Keratinocyte (primary cell): ENCODE measurements around the gene KYNU. TPM values are rescaled to one million over a fixed set of nuclear protein-coding genes. Genes with fewer than 3 reads are reported as not detected.

Source experiments
- DNase-seq: peaks from one replicate; pipeline ENCODE4 v3.0.0-alpha.2; 2011; ENCODE audit warnings: low read depth, missing footprints, low spot score
- FAIRE-seq: peaks from 2 replicates; lab custom pipeline; 2011; peaks lifted over from hg19 to GRCh38; lab: Jason Lieb, UNC
- H2AFZ ChIP-seq: 2 replicates; pipeline ENCODE4 v1.6.0; 2012; ENCODE audit warnings: low read length, control low read depth, inconsistent platforms; ENCODE audit not compliant: control insufficient read depth
- H3K27ac ChIP-seq: 2 replicates; pipeline ENCODE4 v1.5.1; 2011; ENCODE audit warnings: low read length; ENCODE audit not compliant: control insufficient read depth, insufficient read depth
- H3K27me3 ChIP-seq: 3 replicates; pipeline ENCODE4 v1.6.0; 2011; ENCODE audit warnings: low read length; ENCODE audit not compliant: control insufficient read depth, insufficient read depth; ENCODE audit errors: extremely low read depth
- H3K36me3 ChIP-seq, 2 experiments: 2 replicates in 1 of 2; 3 replicates in 1 of 2; pipeline ENCODE4 v1.5.1; 2011; ENCODE audit warnings: low read length in 2 of 2, mild to moderate bottlenecking in 1 of 2; ENCODE audit not compliant: control insufficient read depth in 2 of 2, insufficient read depth in 2 of 2; ENCODE audit errors: extremely low read depth in 1 of 2
- H3K4me1 ChIP-seq: 3 replicates; pipeline ENCODE4 v1.5.1; 2011; ENCODE audit warnings: low read length; ENCODE audit not compliant: control insufficient read depth, insufficient read depth; ENCODE audit errors: extremely low read depth
- H3K4me2 ChIP-seq: 3 replicates; pipeline ENCODE4 v1.6.0; 2011; ENCODE audit warnings: low read depth, low read length; ENCODE audit not compliant: control insufficient read depth, insufficient read depth; ENCODE audit errors: extremely low read depth
- H3K4me3 ChIP-seq, 3 experiments: fragments of 200-600 bp in 1 of 3; sonication (generic) in 1 of 3; 2 replicates in 2 of 3; 3 replicates in 1 of 3; pipeline ENCODE4 v1.5.1; 2011 to 2016; ENCODE audit warnings: low read length in 3 of 3, mild to moderate bottlenecking in 3 of 3, control low read depth in 2 of 3, inconsistent platforms in 1 of 3, low read depth in 1 of 3, mixed read lengths in 1 of 3, mixed run types in 1 of 3, moderate library complexity in 1 of 3; ENCODE audit not compliant: control insufficient read depth in 2 of 3, insufficient read depth in 2 of 3; ENCODE audit errors: extremely low read depth in 1 of 3
- H3K79me2 ChIP-seq: 2 replicates; pipeline ENCODE4 v1.6.0; 2012; ENCODE audit warnings: low read length; ENCODE audit not compliant: control insufficient read depth, insufficient read depth
- H3K9ac ChIP-seq: 3 replicates; pipeline ENCODE4 v1.6.0; 2011; ENCODE audit warnings: low read length; ENCODE audit not compliant: control insufficient read depth, insufficient read depth; ENCODE audit errors: extremely low read depth
- H3K9me1 ChIP-seq: 3 replicates; pipeline ENCODE4 v1.6.0; 2011; ENCODE audit warnings: low read length; ENCODE audit not compliant: control insufficient read depth, insufficient read depth; ENCODE audit errors: extremely low read depth
- H3K9me3 ChIP-seq: 2 replicates; pipeline ENCODE4 v1.5.1; 2012; ENCODE audit warnings: low read depth, low read length; ENCODE audit not compliant: control insufficient read depth
- H4K20me1 ChIP-seq: 3 replicates; pipeline ENCODE4 v1.6.0; 2011; ENCODE audit warnings: low read length; ENCODE audit not compliant: control insufficient read depth, insufficient read depth; ENCODE audit errors: extremely low read depth
- EZH2 ChIP-seq: IDR thresholded peaks from one replicate; pipeline ENCODE4 v1.6.1; 2012; ENCODE audit warnings: inconsistent platforms, mild to moderate bottlenecking, low read length, moderate library complexity
- dilution Hi-C: fragments of 300-500 bp; cut with MboI; formaldehyde crosslinking; loops from one replicate; pipeline ENCODE4 v1.7.0; 2020; ENCODE audit warnings: low sequenced_read_pairs; ENCODE audit not compliant: extremely low pct_ligation_motif_present
- polyA plus RNA-seq, 5 experiments: library from polyadenylated mRNA; depleted of rRNA in 3 of 5; stranded (reverse) in 3 of 5; stranded (forward) in 1 of 5; unstranded in 1 of 5; fragments of >200 nt; gene quantifications; 1 replicate in 1 of 5; 2 replicates in 3 of 5; 3 replicates in 1 of 5; pipeline versions ENCODE4 v1.2.1 to v1.2.3, GENCODE V29; 2011 to 2012; ENCODE audit warnings: missing spikeins in 2 of 5, low read depth in 1 of 5, low replicate concordance in 1 of 5
- TF ChIP-seq, protein P1 (sequence below), 3 experiments: IDR thresholded peaks in 1 of 3; conservative IDR thresholded peaks in 1 of 3; optimal IDR thresholded peaks in 1 of 3; 2 replicates in 2 of 3; 3 replicates in 1 of 3; pipeline versions ENCODE3 to v1.5.1; 2011; ENCODE audit warnings: low read length in 3 of 3, mild to moderate bottlenecking in 3 of 3, moderate library complexity in 2 of 3, control low read depth in 1 of 3, inconsistent platforms in 1 of 3; ENCODE audit not compliant: insufficient read depth in 2 of 3; ENCODE audit errors: extremely low read depth in 1 of 3

KYNU gene
- polyA plus RNA-seq, 1 donor (not counting 4 experiments of a cell fraction or from before 2014, with no cell fraction given) = 3.9 TPM

DNA sequence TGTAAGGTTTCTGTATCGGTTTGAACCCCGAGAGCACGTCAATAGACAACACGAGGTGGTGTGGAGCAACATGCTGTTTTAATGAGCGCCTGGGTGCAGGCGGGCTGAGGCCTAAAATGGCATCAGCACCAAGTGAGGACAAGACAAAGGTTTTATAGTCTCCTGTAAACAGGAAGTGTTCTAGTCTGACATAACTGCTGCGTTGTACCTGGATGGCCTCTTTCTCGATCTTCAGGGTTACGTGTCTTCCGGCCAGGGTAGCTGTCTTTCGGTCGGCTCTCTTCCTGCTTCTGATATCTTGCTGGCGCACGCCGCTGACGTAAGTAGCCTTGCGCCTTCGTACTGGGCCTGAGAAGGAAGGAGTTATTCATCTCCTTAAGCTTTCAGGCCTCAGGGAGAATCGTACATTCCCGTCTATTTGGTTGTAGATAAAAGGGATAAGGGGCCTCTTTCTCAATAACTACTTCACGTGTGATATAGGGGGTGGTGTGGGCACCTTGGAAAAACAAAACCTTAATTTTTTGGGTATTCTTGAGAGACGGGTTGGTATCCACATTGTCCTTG lies 53.5 kb downstream of the KYNU start:
- no peak overlapping the region for H2AFZ ChIP-seq
- FAIRE-seq = no peak
- no peaks in the 10 kb centered on the region for H3K4me1 ChIP-seq
- H3K4me3 ChIP-seq = no peak overlapping the region
- dilution Hi-C loops = no loop called here
- TF ChIP-seq, protein P1, sequence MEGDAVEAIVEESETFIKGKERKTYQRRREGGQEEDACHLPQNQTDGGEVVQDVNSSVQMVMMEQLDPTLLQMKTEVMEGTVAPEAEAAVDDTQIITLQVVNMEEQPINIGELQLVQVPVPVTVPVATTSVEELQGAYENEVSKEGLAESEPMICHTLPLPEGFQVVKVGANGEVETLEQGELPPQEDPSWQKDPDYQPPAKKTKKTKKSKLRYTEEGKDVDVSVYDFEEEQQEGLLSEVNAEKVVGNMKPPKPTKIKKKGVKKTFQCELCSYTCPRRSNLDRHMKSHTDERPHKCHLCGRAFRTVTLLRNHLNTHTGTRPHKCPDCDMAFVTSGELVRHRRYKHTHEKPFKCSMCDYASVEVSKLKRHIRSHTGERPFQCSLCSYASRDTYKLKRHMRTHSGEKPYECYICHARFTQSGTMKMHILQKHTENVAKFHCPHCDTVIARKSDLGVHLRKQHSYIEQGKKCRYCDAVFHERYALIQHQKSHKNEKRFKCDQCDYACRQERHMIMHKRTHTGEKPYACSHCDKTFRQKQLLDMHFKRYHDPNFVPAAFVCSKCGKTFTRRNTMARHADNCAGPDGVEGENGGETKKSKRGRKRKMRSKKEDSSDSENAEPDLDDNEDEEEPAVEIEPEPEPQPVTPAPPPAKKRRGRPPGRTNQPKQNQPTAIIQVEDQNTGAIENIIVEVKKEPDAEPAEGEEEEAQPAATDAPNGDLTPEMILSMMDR (optimal IDR thresholded peaks at IDR 0.05 in 1 of 3, IDR thresholded peaks at IDR 0.05 in 1 of 3, conservative IDR thresholded peaks at IDR 0.05 in 1 of 3; ENCODE audit: extremely low read depth in 1 of 3, insufficient read depth in 2 of 3, low read length in 3 of 3) = no peak
- no peak for TF ChIP-seq EZH2
- no peaks in the 10 kb centered on the region for H3K36me3 ChIP-seq
- DNase-seq = no peak
- no peaks in the 10 kb centered on the region for H3K79me2 ChIP-seq
- no peaks in the 10 kb centered on the region for H4K20me1 ChIP-seq
- no peak overlapping the region for H3K27ac ChIP-seq
- H3K4me2 ChIP-seq = no peak overlapping the region
- H3K27me3 ChIP-seq = no peaks in the 10 kb centered on the region
- H3K9me3 ChIP-seq = no peaks in the 10 kb centered on the region
- no peak overlapping the region for H3K9ac ChIP-seq
- H3K9me1 ChIP-seq = no peaks in the 10 kb centered on the region

DNA sequence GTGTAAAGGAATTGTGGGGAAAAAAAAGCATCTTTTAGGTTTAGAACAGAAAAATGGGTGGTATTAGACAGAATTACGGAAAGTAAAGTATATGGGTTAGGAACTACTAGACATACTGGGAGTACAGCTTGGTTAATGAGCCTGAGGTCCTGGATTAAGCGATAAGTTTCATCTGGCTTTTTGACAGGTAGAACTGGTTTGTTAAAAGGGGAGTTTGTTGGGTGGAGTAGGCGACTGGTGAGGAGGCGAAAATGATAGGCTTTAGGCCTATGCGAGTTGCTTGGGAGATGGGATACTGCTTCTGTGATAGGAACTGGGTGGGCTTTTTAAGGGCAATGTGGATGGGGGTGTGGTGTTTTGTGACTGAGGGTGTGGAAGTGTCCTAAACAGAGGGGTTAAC lies 56.5 kb downstream of the KYNU start:
- Histone ChIP-seq H3K4me3 (no peak overlapping the region), H3K9me1 (no peaks in the 10 kb centered on the region), H3K9me3 (no peaks in the 10 kb centered on the region), H3K4me1 (no peaks in the 10 kb centered on the region), H3K4me2 (no peak overlapping the region), H4K20me1 (no peaks in the 10 kb centered on the region), H3K79me2 (no peaks in the 10 kb centered on the region), H3K27ac (no peak overlapping the region), H3K36me3 (no peaks in the 10 kb centered on the region), H3K9ac (no peak overlapping the region), H3K27me3 (no peaks in the 10 kb centered on the region), H2AFZ (no peak overlapping the region)
- TF ChIP-seq, protein P1 (optimal IDR thresholded peaks at IDR 0.05 in 1 of 3, IDR thresholded peaks at IDR 0.05 in 1 of 3, conservative IDR thresholded peaks at IDR 0.05 in 1 of 3; ENCODE audit: extremely low read depth in 1 of 3, insufficient read depth in 2 of 3, low read length in 3 of 3) = no peak
- no peak for TF ChIP-seq EZH2
- dilution Hi-C loops = no loop called here
- DNase-seq (no peak), FAIRE-seq (no peak)
